HepG2 (cell line): ENCODE measurements around the gene GRIP1. TPM values are rescaled to one million over a fixed set of nuclear protein-coding genes. Genes with fewer than 3 reads are reported as not detected.

Experiments used
- ATAC-seq: fragments of 200-7000 bp; cut with Tn5 transposase; 3 replicates; pipeline ENCODE4 v1.9.1; 2020; ENCODE audit warnings: mild to moderate bottlenecking, moderate library complexity
- BruUV-seq: library from RNA; stranded (reverse); fragments of 400-500 nt; replicated peaks from 2 replicates; lab custom pipeline; 2021; lab: Mats Ljungman, UMichigan
- CTCF ChIA-PET: fragments of 300-600 bp; formaldehyde crosslinking; extraction: SDS; loops from one replicate; lab custom pipeline; 2021; ENCODE audit warnings: low total read pairs, inconsistent platforms, low intra/inter-chr PET ratio; lab: Yijun Ruan, JAX
- POLR2A ChIA-PET: fragments of 350-600 bp; sonication (Branson Sonifier 250); formaldehyde crosslinking; loops from one replicate; lab custom pipeline; 2020; ENCODE audit warnings: antibody characterized with exemption, inconsistent platforms; lab: Yijun Ruan, JAX
- DNase-seq: peaks from one replicate; pipeline ENCODE4 v3.0.0-alpha.2; 2015; ENCODE audit warnings: low spot score
- FAIRE-seq: peaks from 3 replicates; lab custom pipeline; 2011; peaks lifted over from hg19 to GRCh38; lab: Jason Lieb, UNC
- H2AFZ ChIP-seq: one replicate; pipeline ENCODE4 v1.6.1; 2011; ENCODE audit warnings: low read length, inconsistent platforms
- H3K27ac ChIP-seq: fragments of 300-600 bp; 3 replicates; pipeline ENCODE4 v1.8.0; 2011; ENCODE audit warnings: mixed run types, mild to moderate bottlenecking, mixed read lengths, low read length, inconsistent platforms; ENCODE audit not compliant: insufficient read depth; ENCODE audit errors: extremely low read length
- H3K27me3 ChIP-seq, 2 experiments: fragments of 200-600 bp in 1 of 2; 2 replicates in 1 of 2; 3 replicates in 1 of 2; pipeline versions ENCODE4 v1.6.0 to v1.8.0; 2011; ENCODE audit warnings: low read length in 2 of 2, mild to moderate bottlenecking in 2 of 2, moderate library complexity in 2 of 2, inconsistent platforms in 1 of 2; ENCODE audit not compliant: insufficient read depth in 2 of 2, control insufficient read depth in 1 of 2
- H3K36me3 ChIP-seq, 2 experiments: fragments of 200-600 bp in 1 of 2; replicated peaks in 1 of 2; 2 replicates in 1 of 2; 3 replicates in 1 of 2; pipeline versions ENCODE4 v1.5.1 to v1.8.0; 2011; ENCODE audit warnings: low read length in 2 of 2, inconsistent platforms in 1 of 2; ENCODE audit not compliant: insufficient read depth in 2 of 2, control insufficient read depth in 1 of 2
- H3K4me1 ChIP-seq: 2 replicates; pipeline ENCODE4 v1.5.1; 2012; ENCODE audit warnings: low read length, inconsistent platforms; ENCODE audit not compliant: insufficient read depth
- H3K4me2 ChIP-seq: 2 replicates; pipeline ENCODE4 v1.6.0; 2011; ENCODE audit warnings: low read depth, low read length, inconsistent platforms
- H3K4me3 ChIP-seq, 3 experiments: fragments of 200-600 bp in 1 of 3; sonication (generic), shearing (Covaris generic) in 1 of 3; replicated peaks in 1 of 3; 2 replicates each; pipeline ENCODE4 v1.5.1; 2011 to 2016; ENCODE audit warnings: low read length in 3 of 3, inconsistent platforms in 2 of 3, low read depth in 2 of 3, mild to moderate bottlenecking in 2 of 3, control low read depth in 1 of 3, mixed read lengths in 1 of 3; ENCODE audit not compliant: insufficient read depth in 1 of 3
- H3K79me2 ChIP-seq: one replicate; pipeline ENCODE4 v1.6.1; 2011; ENCODE audit warnings: low read length, inconsistent platforms; ENCODE audit not compliant: insufficient read depth
- H3K9ac ChIP-seq: 2 replicates; pipeline ENCODE4 v1.6.0; 2011; ENCODE audit warnings: mild to moderate bottlenecking, low read depth, low read length, inconsistent platforms; ENCODE audit not compliant: insufficient read depth
- H3K9me3 ChIP-seq: 2 replicates; pipeline ENCODE4 v1.5.1; 2012; ENCODE audit warnings: mild to moderate bottlenecking, low read length
- H4K20me1 ChIP-seq: 2 replicates; pipeline ENCODE4 v1.6.0; 2011; ENCODE audit warnings: inconsistent platforms, mild to moderate bottlenecking, low read length, moderate library complexity; ENCODE audit not compliant: insufficient read depth
- MZF1 ChIP-seq: sonication (generic); formaldehyde crosslinking; IDR thresholded peaks from 2 replicates; pipeline ENCODE4 v1.8.1; 2023; ENCODE audit warnings: mild to moderate bottlenecking, missing genetic modification reagents, borderline replicate concordance
- NONO ChIP-seq, 2 experiments: fragments of 450-650 bp in 1 of 2; sonication (generic) in 1 of 2; formaldehyde crosslinking in 1 of 2; IDR thresholded peaks in 1 of 2; conservative IDR thresholded peaks in 1 of 2; 2 replicates each; pipeline versions ENCODE4 v1.6.1 to v1.8.0; 2017 to 2022; ENCODE audit warnings: mild to moderate bottlenecking in 1 of 2, missing genetic modification reagents in 1 of 2, moderate library complexity in 1 of 2
- NPAS2 ChIP-seq: sonication (generic); formaldehyde crosslinking; IDR thresholded peaks from 2 replicates; pipeline ENCODE4 v1.8.0; 2022; ENCODE audit warnings: mild to moderate bottlenecking, missing genetic modification reagents, borderline replicate concordance
- PHB2 ChIP-seq: fragments of 450-650 bp; IDR thresholded peaks from 2 replicates; pipeline ENCODE4 v1.6.1; 2018; ENCODE audit not compliant: partially characterized antibody
- U2AF1 ChIP-seq: fragments of 200-400 bp; formaldehyde crosslinking; optimal IDR thresholded peaks from 2 replicates; pipeline ENCODE3; 2017; ENCODE audit warnings: mild to moderate bottlenecking, low read depth, low read length
- ZNF18 ChIP-seq: sonication (generic); formaldehyde crosslinking; IDR thresholded peaks from 2 replicates; pipeline ENCODE4 v1.8.0; 2022; ENCODE audit warnings: mild to moderate bottlenecking, missing genetic modification reagents; ENCODE audit not compliant: insufficient replicate concordance
- ZNF550 ChIP-seq: sonication (generic); formaldehyde crosslinking; IDR thresholded peaks from 2 replicates; pipeline ENCODE4 v1.4.0; 2020; ENCODE audit warnings: mild to moderate bottlenecking, missing genetic modification reagents, borderline replicate concordance
- ZNF652 ChIP-seq: IDR thresholded peaks from 2 replicates; pipeline ENCODE4 v1.6.1; 2016; ENCODE audit warnings: low read depth, borderline replicate concordance
- WGBS: methylation state at CpG from one replicate; pipeline ENCODE4 v1.1.6; 2017; ENCODE audit warnings: low lambda C conversion rate; 5-methylcytosine and 5-hydroxymethylcytosine counted together
- in situ Hi-C: cut with HindIII; loops from 2 replicates; pipeline ENCODE4 v1.10.0; 2017; ENCODE audit warnings: low pct_unique_long_range_greater_than_20kb; ENCODE audit not compliant: extremely low pct_ligation_motif_present
- intact Hi-C: fragments of 100-400 bp; cut with micrococcal nuclease; formaldehyde crosslinking; loops from one replicate; pipeline ENCODE4 v1.10.0; 2022; ENCODE audit not compliant: unreplicated experiment
- polyA plus RNA-seq, 8 experiments: library from polyadenylated mRNA; depleted of rRNA in 3 of 8; stranded (reverse) in 7 of 8; unstranded in 1 of 8; fragments of >200 nt; fragmentation: Illumina TruSeq in 4 of 8; extraction: Trizol in 4 of 8; gene quantifications; 2 replicates each; pipeline versions ENCODE4 v1.2.1 to v1.2.3, GENCODE V29; 2011 to 2016; ENCODE audit warnings: low read depth in 4 of 8, missing spikeins in 1 of 8, mixed read lengths in 1 of 8; ENCODE audit not compliant: insufficient read depth in 1 of 8
- total RNA-seq, 5 experiments: library from RNA; depleted of rRNA; stranded (reverse); fragments of >200 nt; fragmentation: Illumina TruSeq; extraction: Trizol; gene quantifications; 2 replicates each; pipeline ENCODE4 v1.2.3, GENCODE V29; 2016; ENCODE audit warnings: low read depth in 1 of 5

Gene GRIP1
- total and polyA plus RNA-seq, 2 of the 13 experiments (the other 11 are each of a cell fraction or from before 2014, with no cell fraction given) = not detected

- no peaks in the 10 kb centered on the region for H3K9me3 ChIP-seq
- in situ Hi-C loops = no loop called here
- H4K20me1 ChIP-seq = no peaks in the 10 kb centered on the region
- H3K4me2 ChIP-seq = no peak overlapping the region
- TF ChIP-seq NONO (IDR thresholded peaks at IDR 0.05) (no peak), NONO (CRISPR knock-in tag; conservative IDR thresholded peaks at IDR 0.05) (no peak), ZNF18 (no peak), U2AF1 (no peak), NPAS2 (CRISPR knock-in tag) (no peak), ZNF550 (CRISPR knock-in tag) (no peak), MZF1 (CRISPR knock-in tag) (no peak), PHB2 (no peak)
- 2% methylated on average over 2 of the region's 2 CpGs for WGBS
- intact Hi-C loops = no loop called here
- CTCF ChIA-PET = no interaction called here
- H3K9ac ChIP-seq = no peak overlapping the region
- no peaks in the 10 kb centered on the region for H3K27me3 ChIP-seq
- FAIRE-seq (no peak), ATAC-seq (no peak), DNase-seq (no peak)
- H3K27ac ChIP-seq = no peak overlapping the region
- H3K36me3 ChIP-seq = no peaks in the 10 kb centered on the region
- H2AFZ ChIP-seq = no peak overlapping the region
- no peaks in the 10 kb centered on the region for H3K79me2 ChIP-seq
- H3K4me1 ChIP-seq = no peaks in the 10 kb centered on the region
- no TSS peak for BruUV-seq
- POLR2A ChIA-PET = no interaction called here
- H3K4me3 ChIP-seq = no peak overlapping the region
Measured at GRCh38 chr12:66661357-66661756, 17.5 kb downstream of the GRIP1 start.

GRCh38 chr12:66653796-66654195 is 25.1 kb downstream of the GRIP1 start:
- Histone ChIP-seq H3K4me2 (no peak overlapping the region), H3K36me3 (no peaks in the 10 kb centered on the region), H3K4me1 (no peaks in the 10 kb centered on the region), H3K27me3 (no peaks in the 10 kb centered on the region), H3K79me2 (no peaks in the 10 kb centered on the region), H4K20me1 (no peaks in the 10 kb centered on the region), H2AFZ (no peak overlapping the region), H3K27ac (no peak overlapping the region), H3K9me3 (no peaks in the 10 kb centered on the region), H3K4me3 (no peak overlapping the region), H3K9ac (no peak overlapping the region)
- FAIRE-seq = no peak
- WGBS = 0% methylated on average over 1 of the region's 1 CpG
- POLR2A ChIA-PET = no interaction called here
- intact Hi-C loops (no loop called here), in situ Hi-C loops (no loop called here)
- ATAC-seq = no peak
- DNase-seq = no peak
- CTCF ChIA-PET = no interaction called here
- TF ChIP-seq ZNF652 (CRISPR knock-in tag) = no peak
- BruUV-seq = no TSS peak
